ENCODE data around the gene SYT1.

Gene SYT1

GRCh38 chr12:79453820-79454219 lies 589.2 kb downstream of the SYT1 start:
- H3K27me3 ChIP-seq = no peaks in the 10 kb centered on the region
- H3K27ac ChIP-seq = no peak overlapping the region
- H3K9me3 ChIP-seq = no peaks in the 10 kb centered on the region
- no peaks in the 10 kb centered on the region for H3K36me3 ChIP-seq
- no peak for TF ChIP-seq CTCF (IDR thresholded peaks at IDR 0.05)
- H3K4me1 ChIP-seq (ENCODE audit: control insufficient read depth in 1 of 2, insufficient read depth in 1 of 2, low read depth in 1 of 2, low read length in 1 of 2) = no peaks in the 10 kb centered on the region
- no peak overlapping the region for H3K4me3 ChIP-seq (ENCODE audit: low read depth in 1 of 2, low read length in 1 of 2)

GRCh38 chr12:79454338-79454843 lies 589.8 kb downstream of the SYT1 start:
- Histone ChIP-seq H3K4me3 (ENCODE audit: low read depth in 1 of 2, low read length in 1 of 2) (no peak overlapping the region), H3K36me3 (no peaks in the 10 kb centered on the region), H3K27ac (no peak overlapping the region), H3K27me3 (no peaks in the 10 kb centered on the region), H3K9me3 (no peaks in the 10 kb centered on the region), H3K4me1 (ENCODE audit: control insufficient read depth in 1 of 2, insufficient read depth in 1 of 2, low read depth in 1 of 2, low read length in 1 of 2) (no peaks in the 10 kb centered on the region)
- no peak for TF ChIP-seq CTCF (IDR thresholded peaks at IDR 0.05)

- no peak for TF ChIP-seq CTCF (IDR thresholded peaks at IDR 0.05)
- no peaks in the 10 kb centered on the region for H3K9me3 ChIP-seq
- H3K27me3 ChIP-seq = no peaks in the 10 kb centered on the region
- H3K4me1 ChIP-seq (ENCODE audit: control insufficient read depth in 1 of 2, insufficient read depth in 1 of 2, low read depth in 1 of 2, low read length in 1 of 2) = no peaks in the 10 kb centered on the region
- H3K4me3 ChIP-seq (ENCODE audit: low read depth in 1 of 2, low read length in 1 of 2) = no peak overlapping the region
- no peak overlapping the region for H3K27ac ChIP-seq
- H3K36me3 ChIP-seq = no peaks in the 10 kb centered on the region
Measured at GRCh38 chr12:79455286-79455685, 590.7 kb downstream of the SYT1 start.

- no peaks in the 10 kb centered on the region for H3K36me3 ChIP-seq
- no peak overlapping the region for H3K27ac ChIP-seq
- no peaks in the 10 kb centered on the region for H3K9me3 ChIP-seq
- no peaks in the 10 kb centered on the region for H3K27me3 ChIP-seq
- no peaks in the 10 kb centered on the region for H3K4me1 ChIP-seq (ENCODE audit: control insufficient read depth in 1 of 2, insufficient read depth in 1 of 2, low read depth in 1 of 2, low read length in 1 of 2)
- no peak for TF ChIP-seq CTCF (IDR thresholded peaks at IDR 0.05)
- H3K4me3 ChIP-seq (ENCODE audit: low read depth in 1 of 2, low read length in 1 of 2) = no peak overlapping the region
Measured at GRCh38 chr12:79482323-79482722, 617.7 kb downstream of the SYT1 start.

- Histone ChIP-seq H3K9me3 (no peaks in the 10 kb centered on the region), H3K4me3 (ENCODE audit: low read depth in 1 of 2, low read length in 1 of 2) (no peak overlapping the region), H3K27ac (no peak overlapping the region), H3K36me3 (no peaks in the 10 kb centered on the region), H3K27me3 (no peaks in the 10 kb centered on the region), H3K4me1 (ENCODE audit: control insufficient read depth in 1 of 2, insufficient read depth in 1 of 2, low read depth in 1 of 2, low read length in 1 of 2) (no peaks in the 10 kb centered on the region)
- TF ChIP-seq CTCF (IDR thresholded peaks at IDR 0.05) = no peak
Measured at GRCh38 chr12:79482921-79483320, 618.3 kb downstream of the SYT1 start.

- Histone ChIP-seq H3K36me3 (no peaks in the 10 kb centered on the region), H3K27ac (no peak overlapping the region), H3K4me1 (ENCODE audit: control insufficient read depth in 1 of 2, insufficient read depth in 1 of 2, low read depth in 1 of 2, low read length in 1 of 2) (no peaks in the 10 kb centered on the region), H3K4me3 (ENCODE audit: low read depth in 1 of 2, low read length in 1 of 2) (no peak overlapping the region), H3K9me3 (no peaks in the 10 kb centered on the region), H3K27me3 (no peaks in the 10 kb centered on the region)
- no peak for TF ChIP-seq CTCF (IDR thresholded peaks at IDR 0.05)
Measured at GRCh38 chr12:79486154-79486553, 621.6 kb downstream of the SYT1 start.
